Measurements from ENCODE around the gene GAD2.

GRCh38 chr10:26172131-26172530, 44.4 kb upstream of the GAD2 start:
- no peak for TF ChIP-seq CTCF (conservative IDR thresholded peaks at IDR 0.05; ENCODE audit: low read length)
- TF ChIP-seq EZH2phosphoT487 (IDR thresholded peaks at IDR 0.05; ENCODE audit: borderline replicate concordance, low read depth, low read length): no peak

All from OCI-LY7 (cell line).